GM19025 (cell line): Measurements from ENCODE around the gene PHLDB1.
"Not testable (repeated sequence)": the region's sequence is repeated elsewhere in the genome, so short reads cannot be mapped to it uniquely, and the experiment has no call there.

Experiments used
- ATAC-seq: cut with Tn5 transposase; IDR thresholded peaks from one replicate; pipeline ENCODE4 v1.9.1; 2021; ENCODE audit warnings: mild to moderate bottlenecking, low read depth, moderate library complexity; ENCODE audit not compliant: unreplicated experiment

Gene PHLDB1

DNA sequence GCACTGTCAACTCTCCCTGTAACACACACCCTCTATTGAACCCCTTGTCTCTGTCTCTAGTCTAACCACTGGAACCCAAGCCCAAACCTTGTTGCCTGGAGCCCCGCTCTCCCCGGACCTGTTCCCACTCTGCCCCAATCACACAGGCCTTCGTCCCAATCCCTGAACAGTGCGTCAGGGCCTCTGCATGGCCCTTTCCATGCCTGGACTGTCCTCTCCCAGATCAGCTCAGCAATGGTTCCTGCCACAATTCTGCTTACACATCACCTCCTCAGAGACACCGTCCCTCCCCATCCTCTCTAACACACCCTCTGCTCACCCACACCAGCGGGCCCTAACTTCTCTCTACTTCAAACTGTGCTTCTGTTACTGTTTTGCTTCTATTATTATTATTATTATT lies 70.6 kb downstream of the PHLDB1 start:
- ATAC-seq = no peak

DNA sequence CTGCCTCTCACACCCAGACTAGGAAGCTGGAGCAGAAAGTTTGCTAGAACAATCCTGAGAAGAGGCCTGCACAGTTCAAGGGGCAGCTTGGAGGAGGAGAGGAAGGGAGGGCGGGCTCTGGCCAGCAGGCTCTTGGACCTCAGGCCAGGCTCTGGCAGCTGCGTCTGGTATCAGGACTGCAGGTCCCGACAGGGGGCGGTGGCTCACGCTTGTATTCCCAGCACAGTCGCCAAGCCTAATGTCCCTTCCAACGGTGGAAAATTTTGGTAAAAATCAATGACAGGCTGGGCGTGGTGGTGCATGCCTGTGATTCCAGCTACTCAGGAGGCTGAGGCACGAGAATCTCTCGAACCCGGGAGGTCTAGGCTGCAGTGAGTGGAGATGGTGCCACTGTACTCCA lies 71.5 kb downstream of the PHLDB1 start:
- ATAC-seq = not testable (repeated sequence)

DNA sequence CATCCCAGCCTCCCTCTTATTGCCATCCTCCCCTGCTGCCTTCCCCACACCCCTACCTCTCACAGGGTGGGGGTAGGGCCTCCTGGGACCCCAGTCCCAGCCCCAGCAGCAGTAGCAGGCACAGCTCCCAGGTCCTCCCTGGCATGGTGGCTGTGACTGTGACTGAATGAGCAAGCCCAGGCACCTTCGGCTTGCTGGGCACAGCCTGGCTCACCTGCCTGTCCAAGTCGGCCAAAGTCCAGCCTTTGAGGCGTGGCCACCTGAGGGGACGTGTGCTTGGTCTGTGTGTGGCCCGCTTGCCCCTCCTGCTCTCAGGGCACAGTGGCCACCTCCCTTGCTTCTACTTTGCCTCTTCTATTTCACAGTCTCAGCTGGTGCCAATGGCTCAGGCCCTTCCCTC lies 72.1 kb downstream of the PHLDB1 start, which contains the start of gene TREH:
TREH (minus strand) TSS at position 168 of the 400 bp plus-strand sequence; CDS start at position 145, 23 bp downstream.
- ATAC-seq = no peak

DNA sequence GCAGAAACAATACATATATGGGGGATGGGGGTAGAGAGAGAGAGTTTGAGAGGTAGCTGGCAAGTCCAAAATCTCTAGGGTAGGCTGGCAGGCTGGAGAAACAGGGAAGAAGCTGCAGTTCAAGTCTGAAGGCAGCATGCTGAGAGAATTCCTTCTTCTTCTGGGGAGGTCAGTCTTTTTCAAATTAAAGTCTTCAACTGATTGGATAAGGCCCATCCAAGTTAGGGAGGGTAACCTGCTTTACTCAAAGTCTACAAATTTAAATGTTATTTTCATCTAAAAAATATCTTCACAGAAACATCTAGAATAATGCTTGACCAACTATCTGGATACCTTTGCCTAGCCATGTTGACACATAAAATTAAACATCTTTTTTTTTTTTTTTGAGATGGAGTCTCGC lies 75.0 kb downstream of the PHLDB1 start:
- no peak for ATAC-seq

DNA sequence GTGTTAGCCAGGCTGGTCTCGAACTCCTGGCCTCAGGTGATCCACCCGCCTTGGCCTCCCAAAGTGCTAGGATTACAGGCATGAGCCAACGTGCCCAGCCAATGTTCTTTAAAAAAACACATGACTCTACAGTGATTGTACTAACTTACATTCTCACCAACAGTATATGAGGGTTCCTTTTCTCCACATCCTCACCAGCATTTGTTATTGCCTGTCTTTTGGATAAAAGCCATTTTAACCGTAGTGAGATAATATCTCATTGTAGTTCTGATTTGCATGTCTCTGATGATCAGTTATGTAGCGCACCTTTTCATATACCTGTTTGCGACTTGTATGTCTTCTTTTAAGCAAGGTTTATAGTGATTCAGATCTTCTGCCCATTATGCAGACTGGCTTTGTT lies 75.5 kb downstream of the PHLDB1 start:
- ATAC-seq = not testable (repeated sequence)

DNA sequence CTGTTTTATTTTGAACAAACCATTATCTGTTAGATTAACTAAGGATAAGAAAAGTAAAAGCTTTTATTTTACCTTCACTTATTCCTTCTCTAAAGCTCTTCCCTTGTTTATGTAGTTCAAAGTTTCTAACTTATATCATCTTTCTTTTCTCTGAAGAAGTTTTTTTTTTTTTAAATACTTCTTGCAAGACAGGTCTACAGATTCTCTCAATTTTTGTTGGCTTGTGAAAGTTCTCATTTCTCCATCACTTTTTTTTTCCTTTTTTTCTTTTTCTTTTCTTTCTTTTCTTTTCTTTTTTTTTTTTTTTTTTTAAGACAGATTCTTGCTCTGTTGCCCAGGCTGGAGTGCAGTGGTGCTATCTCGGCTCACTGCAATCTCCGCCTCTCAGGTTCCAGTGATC lies 76.8 kb downstream of the PHLDB1 start:
- ATAC-seq = no peak

DNA sequence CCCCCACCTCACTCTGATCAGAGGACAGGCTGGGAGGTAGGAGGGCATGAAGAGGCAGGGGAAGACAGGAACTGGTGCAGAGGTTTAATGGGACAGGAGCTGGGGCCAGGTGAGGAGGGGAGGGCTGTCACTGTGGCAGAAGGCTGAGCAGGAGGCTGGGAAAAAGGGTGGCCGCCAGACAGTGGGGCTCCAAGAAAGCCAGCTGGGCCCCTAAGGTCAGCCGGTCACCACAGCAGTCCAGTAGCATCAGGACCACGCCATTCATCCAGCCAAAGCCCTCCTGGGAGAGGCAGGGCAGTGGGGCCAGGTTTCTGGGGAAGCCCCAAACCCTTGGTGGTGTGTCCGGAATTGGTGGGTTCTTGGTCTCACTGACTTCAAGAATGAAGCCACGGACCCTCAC lies 80.5 kb downstream of the PHLDB1 start:
- no peak for ATAC-seq

DNA sequence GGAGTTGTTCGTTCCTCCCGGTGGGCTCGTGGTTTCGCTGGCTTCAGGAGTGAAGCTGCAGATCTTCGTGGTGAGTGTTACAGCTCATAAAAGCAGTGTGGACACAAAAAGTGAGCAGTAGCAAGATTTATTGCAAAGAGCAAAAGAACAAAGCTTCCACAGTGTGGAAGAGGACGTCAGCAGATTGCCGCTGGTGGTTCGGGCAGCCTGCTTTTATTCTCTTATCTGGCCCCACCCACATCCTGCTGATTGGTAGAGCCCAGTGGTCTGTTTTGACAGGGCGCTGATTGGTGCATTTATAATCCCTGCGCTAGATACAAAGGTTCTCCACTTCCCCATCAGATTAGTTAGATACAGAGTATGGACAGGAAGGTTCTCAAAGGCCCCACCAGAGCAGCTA lies 80.9 kb downstream of the PHLDB1 start:
- ATAC-seq = not testable (repeated sequence)

DNA sequence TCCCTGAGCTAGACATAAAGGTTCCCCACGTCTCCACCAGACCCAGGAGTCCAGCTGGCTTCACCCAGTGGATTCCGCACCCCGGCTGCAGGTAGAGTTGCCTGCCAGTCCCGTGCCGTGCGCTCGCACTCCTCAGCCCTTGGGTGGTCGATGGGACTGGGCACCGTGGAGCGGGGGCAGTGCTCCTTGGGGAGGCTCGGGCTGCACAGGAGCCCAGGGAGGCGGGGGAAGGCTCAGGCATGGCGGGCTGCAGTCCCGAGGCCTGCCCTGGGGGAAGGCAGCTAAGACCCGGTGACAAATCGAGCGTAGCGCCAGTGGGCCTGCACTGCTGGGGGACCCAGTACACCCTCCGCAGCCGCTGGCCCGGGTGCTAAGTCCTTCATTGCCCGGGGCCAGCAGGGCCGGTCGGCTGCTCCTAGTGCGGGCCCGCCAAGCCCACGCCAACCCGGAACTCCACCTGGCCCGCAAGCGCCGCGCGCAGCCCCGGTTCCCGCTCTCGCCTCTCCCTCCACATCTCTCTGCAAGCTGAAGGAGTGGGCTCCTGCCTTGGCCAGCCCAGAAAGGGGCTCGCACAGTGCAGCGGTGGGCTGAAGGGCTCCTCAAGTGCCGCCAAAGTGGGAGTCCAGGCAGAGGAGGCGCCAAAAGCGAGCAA lies 81.6 kb downstream of the PHLDB1 start:
- no peak for ATAC-seq

DNA sequence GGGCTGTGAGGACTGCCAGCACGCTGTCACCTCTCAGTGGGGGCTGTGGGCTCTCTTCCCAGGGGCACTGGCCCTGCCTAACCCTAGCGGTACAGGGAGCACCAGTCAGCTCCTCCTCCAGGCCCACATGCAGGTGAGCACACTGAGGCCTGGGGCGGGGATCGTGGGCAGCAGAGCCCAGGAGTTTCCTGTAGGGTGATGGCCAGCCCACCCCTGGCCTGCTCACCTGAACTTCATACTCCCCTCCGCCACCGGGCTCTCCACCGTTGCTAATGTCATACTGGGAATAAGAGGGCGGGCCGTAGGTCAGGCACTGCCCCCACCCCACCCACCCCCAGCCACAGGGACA lies 82.1 kb downstream of the PHLDB1 start:
- no peak for ATAC-seq

DNA sequence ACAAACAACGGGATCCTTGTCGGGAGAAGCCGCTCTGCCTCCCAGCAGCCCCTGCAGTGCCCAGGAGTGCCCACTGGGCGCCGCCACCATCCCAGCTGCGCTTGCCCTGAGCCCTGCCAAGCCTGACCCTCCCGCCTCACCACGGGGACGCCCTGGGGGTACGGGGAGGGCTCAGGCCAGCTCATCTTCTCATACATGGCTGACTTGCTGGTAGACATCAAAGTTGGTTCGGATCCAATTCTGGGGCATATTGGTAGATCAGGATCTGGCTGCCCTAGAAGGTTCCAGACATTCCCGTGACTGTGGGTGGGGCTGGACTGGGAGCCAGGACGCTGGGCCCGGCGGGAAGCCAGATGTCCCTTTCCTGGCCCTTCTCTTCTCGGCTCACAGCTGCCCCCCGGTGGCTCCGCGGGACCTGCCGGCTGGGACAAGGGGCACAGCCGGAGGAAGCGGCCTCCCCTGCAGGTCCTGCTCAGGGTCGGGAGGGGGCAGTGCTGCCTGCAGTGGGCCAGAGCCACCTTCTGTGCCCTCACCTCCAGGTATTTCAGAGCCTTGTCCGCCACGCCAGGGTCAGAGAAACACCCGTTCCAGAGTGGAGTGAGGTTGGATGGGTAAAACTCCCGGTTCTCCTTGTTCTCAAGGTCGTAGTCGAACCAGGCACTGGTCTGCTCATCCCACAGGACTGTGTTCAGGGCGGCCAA lies 82.6 kb downstream of the PHLDB1 start:
- peak; percentile 60 for ATAC-seq

DNA sequence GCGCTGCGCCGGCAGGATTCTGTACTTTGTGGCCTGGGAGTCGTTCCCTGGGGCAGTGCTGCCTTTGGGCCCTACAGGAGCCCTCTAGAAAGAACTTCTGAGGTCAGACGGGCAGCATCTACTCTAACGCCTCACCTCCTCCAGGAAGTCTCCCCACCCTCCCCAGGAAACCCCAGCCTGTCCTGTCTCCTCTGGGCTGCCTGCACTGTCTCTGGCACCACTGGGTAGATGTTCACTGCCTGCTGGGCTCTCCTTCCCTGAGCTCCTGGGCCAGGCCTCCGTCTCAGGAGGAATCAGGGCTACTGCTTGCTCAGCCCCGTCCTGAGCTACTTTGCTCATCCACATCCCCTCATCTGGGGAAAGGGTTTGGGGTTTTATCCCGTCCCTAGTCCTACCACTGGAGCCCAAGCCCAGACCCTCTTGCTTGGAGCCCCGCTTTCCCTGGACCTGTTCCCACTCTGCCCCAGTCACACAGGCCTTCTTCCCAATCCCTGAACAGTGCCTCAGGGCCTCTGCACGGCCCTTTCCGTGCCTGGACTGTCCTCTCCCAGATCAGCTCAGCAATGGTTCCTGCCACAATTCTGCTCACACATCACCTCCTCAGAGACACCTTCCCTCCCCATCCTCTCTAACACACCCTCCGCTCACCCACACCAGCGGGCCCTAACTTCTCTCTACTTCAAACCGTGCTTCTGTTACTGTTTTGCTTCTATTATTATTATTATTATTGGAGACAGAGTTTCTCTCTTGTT lies 83.3 kb downstream of the PHLDB1 start:
- ATAC-seq = no peak

DNA sequence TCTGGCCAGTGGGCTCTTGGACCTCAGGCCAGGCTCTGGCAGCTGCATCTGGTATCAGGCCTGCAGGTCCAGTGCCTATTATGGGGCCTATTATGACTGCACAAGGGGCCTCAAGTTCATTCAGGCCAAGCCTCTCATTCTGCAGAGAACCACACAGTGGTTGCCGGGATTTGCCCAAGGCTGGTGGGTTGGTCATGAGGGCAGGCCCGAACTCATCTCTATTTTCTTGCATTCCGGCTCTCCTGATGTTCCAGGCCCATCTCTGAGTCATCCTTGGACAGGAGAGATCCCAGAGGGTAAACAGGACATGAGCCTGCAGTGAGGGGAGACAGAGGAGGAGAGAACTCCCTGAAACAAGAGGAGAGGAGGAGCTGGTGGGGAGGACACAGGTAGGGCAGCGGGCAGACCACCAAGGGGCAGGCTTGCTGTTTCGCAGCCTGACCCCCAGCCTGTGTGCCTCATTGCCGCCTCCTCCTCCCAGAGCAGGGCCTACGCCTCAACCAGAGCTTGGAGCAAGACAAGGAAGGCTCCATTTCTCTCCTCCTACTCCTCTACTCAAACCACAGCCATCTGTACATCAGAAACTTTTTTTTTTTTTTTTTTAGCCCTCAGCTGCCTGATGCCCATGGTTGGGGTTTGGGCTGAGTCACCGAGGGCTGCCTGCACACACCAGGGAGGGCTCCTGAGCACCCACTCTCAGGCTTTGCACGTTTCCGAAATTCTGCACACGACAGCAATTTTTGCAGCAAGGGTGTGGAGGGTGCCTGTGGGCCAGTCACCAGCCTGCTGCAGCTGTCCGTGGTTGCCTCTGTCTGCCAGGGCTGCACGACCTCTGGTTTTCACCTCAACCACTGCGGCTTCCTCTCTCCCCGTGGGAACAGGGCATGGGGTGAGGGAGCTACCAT lies 84.8 kb downstream of the PHLDB1 start:
- no peak for ATAC-seq

DNA sequence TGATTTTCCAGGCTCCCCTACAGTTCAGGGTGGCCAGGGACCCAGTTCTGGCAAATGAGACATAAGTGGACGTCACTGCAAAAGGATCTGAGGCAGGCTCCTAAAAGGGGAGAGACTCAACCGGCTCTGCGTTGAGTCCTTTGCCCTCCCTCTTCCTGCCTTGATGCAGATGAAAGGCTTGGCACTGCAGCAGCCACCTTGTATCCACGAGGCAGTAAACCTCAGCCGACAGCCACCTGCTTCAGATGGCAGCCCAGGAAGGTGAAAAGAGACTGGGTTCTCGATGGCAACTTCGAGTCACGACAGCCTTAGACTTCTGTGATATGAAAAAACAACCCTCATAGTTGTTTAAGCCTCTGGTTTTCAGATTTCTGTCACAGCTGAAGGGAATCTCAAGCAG lies 86.8 kb downstream of the PHLDB1 start:
- ATAC-seq = no peak

DNA sequence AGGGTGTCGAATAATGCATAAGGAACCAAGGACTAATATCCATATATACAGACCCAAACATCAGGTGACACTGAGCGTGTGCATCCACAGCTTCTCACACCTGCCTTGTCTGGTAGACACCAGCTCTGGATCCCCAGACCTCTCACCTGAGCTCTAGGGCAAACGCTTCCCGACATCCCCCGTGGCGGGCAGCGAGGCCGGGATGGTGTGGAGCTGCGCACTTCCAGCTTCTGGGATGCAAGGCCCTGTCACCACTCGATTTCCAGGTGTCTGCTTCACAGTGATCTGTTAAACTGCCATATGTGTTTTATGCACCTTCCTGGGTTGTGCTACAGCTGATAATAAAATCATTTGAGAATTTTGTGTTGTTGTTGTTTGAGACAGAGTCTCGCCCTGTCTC lies 87.4 kb downstream of the PHLDB1 start:
- no peak for ATAC-seq

DNA sequence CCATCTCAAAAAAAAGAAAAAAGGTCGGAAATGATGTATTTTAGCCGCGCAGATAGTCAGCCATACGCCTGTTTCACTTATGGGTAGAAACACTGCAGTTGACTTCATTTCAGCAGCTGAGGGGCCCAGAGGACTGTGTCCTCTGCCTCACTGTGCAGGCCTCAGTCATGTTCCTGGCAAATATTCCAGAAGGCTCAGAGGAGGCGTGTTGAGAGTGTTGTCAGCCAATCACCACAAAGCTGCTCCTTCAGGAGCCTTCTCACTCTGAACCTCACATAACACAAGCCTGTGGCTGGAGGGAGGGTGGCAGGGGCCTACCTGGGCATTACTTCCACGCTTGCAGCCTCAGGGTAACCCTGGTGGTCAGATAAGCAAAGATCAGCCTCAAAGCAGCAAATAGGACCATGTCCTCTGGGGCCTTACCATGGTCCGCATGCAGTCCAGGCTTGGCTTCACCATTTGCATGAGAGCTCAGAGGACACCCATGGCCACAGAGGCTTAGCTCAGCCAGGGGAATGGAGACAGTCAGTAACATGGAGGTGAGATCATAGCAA lies 89.3 kb downstream of the PHLDB1 start:
- ATAC-seq = no peak

DNA sequence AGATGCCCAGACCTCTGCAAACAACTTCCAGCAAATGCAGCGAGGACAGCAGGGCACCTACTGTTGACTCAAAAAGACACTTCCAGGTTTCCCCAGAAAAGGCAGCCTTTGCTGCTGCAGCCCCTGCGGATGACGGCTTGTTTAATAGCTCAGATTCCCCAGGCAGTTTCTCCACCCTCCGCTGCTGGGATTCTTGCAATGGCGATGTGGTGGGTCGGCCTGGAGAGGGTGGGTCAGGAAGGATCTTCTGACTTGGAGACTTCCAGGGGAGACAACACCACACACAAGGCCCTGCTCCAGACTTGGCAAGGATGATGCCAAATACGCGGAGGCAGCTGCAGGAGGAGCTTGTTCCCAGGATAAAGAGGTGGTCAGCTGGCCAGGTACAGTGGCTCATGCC lies 89.9 kb downstream of the PHLDB1 start:
- no peak for ATAC-seq

DNA sequence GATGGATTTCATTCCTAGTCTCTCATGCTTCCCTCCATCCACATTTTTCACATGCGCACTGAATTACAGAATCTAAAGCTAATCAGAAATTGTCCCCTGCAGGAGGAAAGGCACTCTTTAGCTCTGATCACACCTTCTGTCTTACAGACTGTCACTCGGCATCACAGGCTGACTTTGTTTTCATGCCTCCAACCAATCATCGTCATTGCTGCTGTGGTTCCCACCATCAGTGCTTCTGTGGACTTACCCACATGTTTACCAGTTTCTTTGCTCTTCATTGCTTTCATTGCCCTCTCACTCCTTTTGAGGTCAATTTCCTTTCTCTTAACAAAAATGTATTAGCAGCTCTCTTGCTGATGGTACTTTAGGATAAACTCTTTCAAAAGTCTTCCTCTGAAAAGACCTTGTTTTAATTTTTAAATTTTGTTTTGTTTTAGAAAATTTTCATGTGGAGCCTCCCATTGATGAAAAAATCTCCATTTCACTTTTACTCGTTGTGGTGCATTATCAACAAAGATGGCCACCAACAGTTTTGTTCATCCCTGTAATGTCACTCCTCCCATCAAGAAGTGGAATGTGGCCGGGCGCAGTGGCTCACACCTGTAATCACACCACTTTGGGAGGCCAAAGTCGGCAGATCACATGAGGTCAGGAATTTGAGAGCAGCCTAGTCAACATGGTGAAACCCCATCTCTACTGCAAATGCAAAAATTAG lies 92.2 kb downstream of the PHLDB1 start:
- ATAC-seq = no peak

DNA sequence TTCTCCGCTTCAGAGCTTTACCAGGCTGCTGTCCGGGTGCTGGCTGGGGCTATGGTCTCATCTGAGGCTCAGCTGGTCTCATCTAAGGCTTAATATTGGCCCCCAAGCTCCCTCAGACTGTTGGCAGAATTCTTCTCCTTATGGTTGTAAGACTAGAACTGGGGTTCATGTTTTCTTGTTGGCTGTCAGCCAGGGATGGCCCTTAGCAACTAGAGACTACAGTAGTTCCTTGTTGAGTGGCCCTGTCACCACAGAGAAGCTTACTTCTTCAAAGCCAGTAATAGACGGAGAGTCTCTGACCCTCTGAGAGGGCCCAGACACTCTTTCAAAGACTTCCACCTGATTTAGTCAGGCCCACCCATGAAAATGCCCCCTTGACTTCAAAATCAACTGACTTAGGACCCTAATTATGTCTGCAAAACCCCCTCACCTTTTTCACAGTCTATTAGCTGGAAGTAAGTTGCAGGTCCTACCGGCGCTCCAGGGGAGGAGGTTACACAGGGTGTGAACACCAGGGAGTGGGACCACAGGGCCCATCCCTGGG lies 96.2 kb downstream of the PHLDB1 start:
- no peak for ATAC-seq
